ENCODE results near the gene CNTN4. TPM values are rescaled to one million over a fixed set of nuclear protein-coding genes. Genes with fewer than 3 reads are reported as not detected.

CNTN4 gene
- total and polyA plus RNA-seq, 2 experiments from 2014 or later = 0.91 to 4.0 TPM

GRCh38 chr3:2697589-2697988, 598.9 kb downstream of the CNTN4 start:
- Histone ChIP-seq H3K9me2 (ENCODE audit: insufficient read depth) (no peaks in the 10 kb centered on the region), H3K27me3 (ENCODE audit: insufficient read depth) (no peaks in the 10 kb centered on the region), H3K79me2 (replicated peaks; ENCODE audit: insufficient read depth) (no peaks in the 10 kb centered on the region), H3F3A (replicated peaks; ENCODE audit: low read depth) (no peaks in the 10 kb centered on the region), H3K27ac (ENCODE audit: low read depth) (no peak overlapping the region), H3K4me1 (ENCODE audit: insufficient read depth) (no peaks in the 10 kb centered on the region), H3K36me3 (ENCODE audit: insufficient read depth) (no peaks in the 10 kb centered on the region), H4K20me1 (replicated peaks; ENCODE audit: insufficient read depth) (no peaks in the 10 kb centered on the region), H3K4me3 (no peak overlapping the region), H2AFZ (no peak overlapping the region), H3K4me2 (no peak overlapping the region)
- TF ChIP-seq EZH2 (IDR thresholded peaks at IDR 0.05; ENCODE audit: low read depth, unreplicated experiment) (no peak), EZH2phosphoT487 (IDR thresholded peaks at IDR 0.05; ENCODE audit: unreplicated experiment) (no peak), STAT1 (IDR thresholded peaks at IDR 0.05; ENCODE audit: unreplicated experiment) (no peak), NANOG (IDR thresholded peaks at IDR 0.05; ENCODE audit: borderline replicate concordance) (no peak), ZNF114 (CRISPR knock-in tag; IDR thresholded peaks at IDR 0.05) (no peak), REST (IDR thresholded peaks at IDR 0.05; ENCODE audit: unreplicated experiment) (no peak), CTCF (conservative IDR thresholded peaks at IDR 0.05; ENCODE audit: low read depth in 2 of 2) (no peak), POLR2AphosphoS5 (IDR thresholded peaks at IDR 0.05; ENCODE audit: low read depth) (no peak), CREB1 (CRISPR knock-in tag; IDR thresholded peaks at IDR 0.05; ENCODE audit: low read depth) (no peak), ETS1 (IDR thresholded peaks at IDR 0.05) (no peak), ZNF462 (CRISPR knock-in tag; IDR thresholded peaks at IDR 0.05) (no peak), JUNB (IDR thresholded peaks at IDR 0.05; ENCODE audit: unreplicated experiment) (no peak), ZNF331 (CRISPR knock-in tag; IDR thresholded peaks at IDR 0.05; ENCODE audit: low read depth) (no peak)
- no peak for ATAC-seq
- peaks cover 24% of the 10 kb centered on the region for H3K36me3 Mint-ChIP-seq (ENCODE audit: low read depth)
- no peak overlapping the region for H3K4me3 Mint-ChIP-seq
- H3K4me1 Mint-ChIP-seq = no peaks in the 10 kb centered on the region
- no peak for DNase-seq (ENCODE audit: low spot score)
- H3K9me3 Mint-ChIP-seq = peaks cover 96% of the 10 kb centered on the region
- H3K27me3 Mint-ChIP-seq (ENCODE audit: insufficient read depth, low read depth, poor library complexity) = no peaks in the 10 kb centered on the region
- no peak overlapping the region for H3K27ac Mint-ChIP-seq

All from GM23338 (cell line).